Endothelial cell of umbilical vein (primary cell): ENCODE data around the gene MAP4K4. TPM values are rescaled to one million over a fixed set of nuclear protein-coding genes. Genes with fewer than 3 reads are reported as not detected.

ENCODE experiments used
- BruUV-seq: library from RNA; stranded (reverse); fragments of 400-500 nt; replicated peaks from 2 replicates; lab custom pipeline; 2021; lab: Mats Ljungman, UMichigan
- CTCF ChIA-PET: fragments of 300-600, 350-600 bp; sonication (Branson Sonifier 250); formaldehyde crosslinking; loops from one replicate; lab custom pipeline; 2021; ENCODE audit warnings: antibody characterized with exemption, inconsistent platforms; lab: Charles Lee
- POLR2A ChIA-PET: fragments of 300-600, 350-600 bp; sonication (Branson Sonifier 250); formaldehyde crosslinking; loops from one replicate; lab custom pipeline; 2021; ENCODE audit warnings: antibody characterized with exemption, inconsistent platforms; lab: Charles Lee
- DNase-seq: peaks from one replicate; pipeline ENCODE4 v3.0.0-alpha.2; 2011; ENCODE audit warnings: low read depth, low spot score
- FAIRE-seq: peaks from 2 replicates; lab custom pipeline; 2011; peaks lifted over from hg19 to GRCh38; lab: Jason Lieb, UNC
- H2AFZ ChIP-seq: 2 replicates; pipeline ENCODE4 v1.6.0; 2012; ENCODE audit warnings: low read depth, low read length, control low read depth, inconsistent platforms
- H3K27ac ChIP-seq: 2 replicates; pipeline ENCODE4 v1.5.1; 2011; ENCODE audit warnings: low read depth, mild to moderate bottlenecking, control low read depth, low read length, moderate library complexity; ENCODE audit not compliant: insufficient read depth
- H3K27me3 ChIP-seq, 2 experiments: 2 replicates each; pipeline versions ENCODE4 v1.6.0 to v1.6.1; 2011; ENCODE audit warnings: low read length in 2 of 2, mixed read lengths in 1 of 2; ENCODE audit not compliant: control insufficient read depth in 2 of 2, insufficient read depth in 2 of 2
- H3K36me3 ChIP-seq, 2 experiments: 2 replicates in 1 of 2; 3 replicates in 1 of 2; pipeline ENCODE4 v1.5.1; 2011; ENCODE audit warnings: low read length in 2 of 2, mild to moderate bottlenecking in 1 of 2, moderate library complexity in 1 of 2; ENCODE audit not compliant: control insufficient read depth in 2 of 2, insufficient read depth in 2 of 2; ENCODE audit errors: extremely low read depth in 1 of 2
- H3K4me1 ChIP-seq: 3 replicates; pipeline ENCODE4 v1.5.1; 2011; ENCODE audit warnings: mild to moderate bottlenecking, low read length; ENCODE audit not compliant: control insufficient read depth, insufficient read depth; ENCODE audit errors: extremely low read depth
- H3K4me2 ChIP-seq: 2 replicates; pipeline ENCODE4 v1.6.1; 2011; ENCODE audit warnings: low read length, control low read depth, mixed read lengths; ENCODE audit not compliant: insufficient read depth
- H3K4me3 ChIP-seq, 3 experiments: fragments of 200-600 bp in 1 of 3; sonication (generic), shearing (Covaris generic) in 1 of 3; replicated peaks in 1 of 3; 2 replicates each; pipeline ENCODE4 v1.5.1; 2011 to 2016; ENCODE audit warnings: control low read depth in 3 of 3, low read length in 3 of 3, mild to moderate bottlenecking in 2 of 3, inconsistent platforms in 1 of 3, low read depth in 1 of 3, moderate library complexity in 1 of 3; ENCODE audit not compliant: insufficient read depth in 1 of 3
- H3K79me2 ChIP-seq: 2 replicates; pipeline ENCODE4 v1.6.0; 2012; ENCODE audit warnings: low read length, inconsistent platforms; ENCODE audit not compliant: control insufficient read depth, insufficient read depth
- H3K9ac ChIP-seq: replicated peaks from 2 replicates; pipeline ENCODE3; 2011; ENCODE audit warnings: low read length, control low read depth; ENCODE audit not compliant: insufficient read depth; ENCODE audit errors: extremely low read depth
- H3K9me1 ChIP-seq: replicated peaks from 3 replicates; pipeline ENCODE4 v1.6.0; 2011; ENCODE audit warnings: mild to moderate bottlenecking, low read length; ENCODE audit not compliant: control insufficient read depth, insufficient read depth; ENCODE audit errors: extremely low read depth
- H3K9me3 ChIP-seq: replicated peaks from 2 replicates; pipeline ENCODE4 v1.5.1; 2012; ENCODE audit warnings: low read length, inconsistent platforms; ENCODE audit not compliant: control insufficient read depth, insufficient read depth
- H4K20me1 ChIP-seq: replicated peaks from 2 replicates; pipeline ENCODE3; 2011; ENCODE audit warnings: mild to moderate bottlenecking, low read length; ENCODE audit not compliant: control insufficient read depth, insufficient read depth; ENCODE audit errors: extremely low read depth
- CTCF ChIP-seq, 2 donors: IDR thresholded peaks; 1 replicate in 1 of 2; 2 replicates in 1 of 2; pipeline ENCODE4 v1.5.1; 2011; ENCODE audit warnings: low read length in 2 of 2, mild to moderate bottlenecking in 2 of 2, moderate library complexity in 2 of 2, control low read depth in 1 of 2, inconsistent platforms in 1 of 2, low read depth in 1 of 2; ENCODE audit not compliant: insufficient read depth in 1 of 2; ENCODE audit errors: extremely low read depth in 1 of 2
- EZH2 ChIP-seq: IDR thresholded peaks from 2 replicates; pipeline ENCODE4 v1.6.1; 2012; ENCODE audit warnings: borderline replicate concordance, low read depth, mild to moderate bottlenecking, moderate library complexity, low read length, inconsistent platforms; ENCODE audit not compliant: severe bottlenecking
- FOS ChIP-seq: IDR thresholded peaks from 2 replicates; pipeline ENCODE4 v1.6.1; 2011; ENCODE audit warnings: mild to moderate bottlenecking, low read length, moderate library complexity, borderline replicate concordance; ENCODE audit not compliant: insufficient read depth
- GATA2 ChIP-seq: IDR thresholded peaks from 2 replicates; pipeline ENCODE4 v1.7.0; 2011; ENCODE audit warnings: low read depth, mild to moderate bottlenecking, moderate library complexity, mixed read lengths, low read length; ENCODE audit not compliant: insufficient read length, insufficient read depth
- JUN ChIP-seq: IDR thresholded peaks from 2 replicates; pipeline ENCODE4 v1.6.1; 2011; ENCODE audit warnings: borderline replicate concordance, low read depth; ENCODE audit not compliant: insufficient read length, insufficient read depth
- MAX ChIP-seq: IDR thresholded peaks from 2 replicates; pipeline ENCODE4 v1.6.1; 2011; ENCODE audit not compliant: insufficient read depth, insufficient read length
- MYC ChIP-seq: IDR thresholded peaks from one replicate; pipeline ENCODE4 v1.6.1; 2011; ENCODE audit warnings: mild to moderate bottlenecking, low read depth, low read length
- POLR2A ChIP-seq: IDR thresholded peaks from 2 replicates; pipeline ENCODE4 v1.6.1; 2012; ENCODE audit warnings: low read depth, mild to moderate bottlenecking, control low read depth, low read length
- POLR2AphosphoS5 ChIP-seq: IDR thresholded peaks from 2 replicates; pipeline ENCODE4 v1.6.1; 2012; ENCODE audit warnings: low read depth, mild to moderate bottlenecking, control low read depth, low read length, moderate library complexity; ENCODE audit not compliant: insufficient read depth
- dilution Hi-C: fragments of 300-500 bp; cut with MboI; formaldehyde crosslinking; loops from one replicate; pipeline ENCODE4 v1.15.0; 2019; ENCODE audit warnings: low sequenced_read_pairs; ENCODE audit not compliant: extremely low pct_ligation_motif_present
- intact Hi-C: fragments of 100-400 bp; cut with micrococcal nuclease; formaldehyde crosslinking; loops from one replicate; pipeline ENCODE4 v1.10.0; 2022
- polyA plus RNA-seq, 4 experiments: library from polyadenylated mRNA; depleted of rRNA in 3 of 4; stranded (reverse) in 3 of 4; unstranded in 1 of 4; fragments of >200 nt; gene quantifications; 2 replicates each; pipeline versions ENCODE4 v1.2.1 to v1.2.3, GENCODE V29; 2011 to 2012; ENCODE audit warnings: missing spikeins in 1 of 4
- total RNA-seq: library from RNA; stranded (reverse); gene quantifications from 2 replicates; pipeline ENCODE4 v1.2.3, GENCODE V29; 2021

Gene MAP4K4
- total and polyA plus RNA-seq, 2 donors (not counting 3 experiments of a cell fraction or from before 2014, with no cell fraction given): 79.4 to 269 TPM

GRCh38 chr2:101846973-101847372 lies 149.5 kb downstream of the MAP4K4 start:
- CTCF ChIA-PET: interaction anchor here (0.7 to 1.5 kb wide), 3 partner anchors 13 to 505 kb away, joined by 4 to 9 read pairs (median 5); no protein-coding TSS in a partner anchor
- no peak overlapping the region for H2AFZ ChIP-seq
- dilution Hi-C loops (no loop called here), intact Hi-C loops (no loop called here)
- no peak overlapping the region for H3K27ac ChIP-seq
- peaks cover 64% of the 10 kb centered on the region for H3K79me2 ChIP-seq
- BruUV-seq: no TSS peak
- FAIRE-seq (no peak), DNase-seq (no peak)
- H3K4me3 ChIP-seq: no peak overlapping the region
- POLR2A ChIA-PET: no interaction called here
- no peaks in the 10 kb centered on the region for H3K9me1 ChIP-seq
- no peaks in the 10 kb centered on the region for H3K9me3 ChIP-seq
- H3K36me3 ChIP-seq: peaks cover 10 to 23% of the 10 kb centered on the region in 2 experiments
- peaks cover 29% of the 10 kb centered on the region for H3K4me1 ChIP-seq
- TF ChIP-seq JUN (no peak), FOS (no peak), GATA2 (no peak), EZH2 (no peak), POLR2AphosphoS5 (no peak), CTCF (IDR thresholded peaks at IDR 0.05; ENCODE audit: extremely low read depth in 1 of 2, insufficient read depth in 1 of 2, low read depth in 1 of 2, low read length in 2 of 2) (no peak), MAX (no peak), MYC (no peak), POLR2A (no peak)
- no peak overlapping the region for H3K9ac ChIP-seq
- H3K27me3 ChIP-seq: no peaks in the 10 kb centered on the region
- no peaks in the 10 kb centered on the region for H4K20me1 ChIP-seq
- no peak overlapping the region for H3K4me2 ChIP-seq
